Eye (tissue), 1 donor: ENCODE results near the gene TXNRD2.
A peak's percentile ranks its signal among the peaks of the same experiment; 100 is the strongest.

ENCODE experiments used
- DNase-seq: peaks from one replicate; pipeline ENCODE4 v3.0.0-alpha.2; 2015

Gene TXNRD2

GRCh38 chr22:19854778-19855503, 86.7 kb downstream of the TXNRD2 start, which contains the start of the genes GNB1L and RTL10:
GNB1L (minus strand) TSS chr22:19854874; CDS start chr22:19821355, 33,519 bp downstream.
RTL10 (minus strand) TSS chr22:19854874; CDS start chr22:19852261, 2,613 bp downstream.
- DNase-seq = peak; percentile 98

- peak; percentile 28 for DNase-seq
Measured at GRCh38 chr22:19853879-19854777, 87.5 kb downstream of the TXNRD2 start.

GRCh38 chr22:19853058-19853878, 88.3 kb downstream of the TXNRD2 start:
- DNase-seq = no peak

GRCh38 chr22:19852177-19852781, 89.3 kb downstream of the TXNRD2 start:
- no peak for DNase-seq

GRCh38 chr22:19851291-19852176, 90.1 kb downstream of the TXNRD2 start:
- no peak for DNase-seq

GRCh38 chr22:19850763-19851109, 90.9 kb downstream of the TXNRD2 start:
- no peak for DNase-seq

GRCh38 chr22:19849835-19850762, 91.5 kb downstream of the TXNRD2 start:
- peak; percentile 50 for DNase-seq

GRCh38 chr22:19848298-19849224, 93.1 kb downstream of the TXNRD2 start:
- no peak for DNase-seq

- no peak for DNase-seq
Measured at GRCh38 chr22:19847345-19847632, 94.3 kb downstream of the TXNRD2 start.

GRCh38 chr22:19846620-19847344, 94.8 kb downstream of the TXNRD2 start:
- no peak for DNase-seq

- DNase-seq = no peak
Measured at GRCh38 chr22:19845054-19845722, 96.4 kb downstream of the TXNRD2 start.

GRCh38 chr22:19844377-19845053, 97.1 kb downstream of the TXNRD2 start:
- no peak for DNase-seq

GRCh38 chr22:19843857-19844376, 97.7 kb downstream of the TXNRD2 start:
- DNase-seq = no peak

GRCh38 chr22:19843107-19843856, 98.3 kb downstream of the TXNRD2 start:
- peak; percentile 27 for DNase-seq

- peak; percentile 27 for DNase-seq
Measured at GRCh38 chr22:19842393-19843106, 99.1 kb downstream of the TXNRD2 start.
